Fibroblast of lung (primary cell): Measurements from ENCODE around the gene GAS2L1.

ENCODE experiments used
- EZH2 ChIP-seq: IDR thresholded peaks from 2 replicates; pipeline ENCODE4 v1.5.1; 2012; ENCODE audit warnings: low read length, control low read depth, mild to moderate bottlenecking; ENCODE audit errors: missing control alignments
- TF ChIP-seq, protein P1 (sequence below), 2 donors: IDR thresholded peaks in 1 of 2; conservative IDR thresholded peaks in 1 of 2; 1 replicate in 1 of 2; 2 replicates in 1 of 2; pipeline ENCODE4 v1.5.1; 2011 to 2012; ENCODE audit warnings: low read length in 2 of 2, control low read depth in 1 of 2, inconsistent platforms in 1 of 2, low read depth in 1 of 2, mild to moderate bottlenecking in 1 of 2

DNA sequence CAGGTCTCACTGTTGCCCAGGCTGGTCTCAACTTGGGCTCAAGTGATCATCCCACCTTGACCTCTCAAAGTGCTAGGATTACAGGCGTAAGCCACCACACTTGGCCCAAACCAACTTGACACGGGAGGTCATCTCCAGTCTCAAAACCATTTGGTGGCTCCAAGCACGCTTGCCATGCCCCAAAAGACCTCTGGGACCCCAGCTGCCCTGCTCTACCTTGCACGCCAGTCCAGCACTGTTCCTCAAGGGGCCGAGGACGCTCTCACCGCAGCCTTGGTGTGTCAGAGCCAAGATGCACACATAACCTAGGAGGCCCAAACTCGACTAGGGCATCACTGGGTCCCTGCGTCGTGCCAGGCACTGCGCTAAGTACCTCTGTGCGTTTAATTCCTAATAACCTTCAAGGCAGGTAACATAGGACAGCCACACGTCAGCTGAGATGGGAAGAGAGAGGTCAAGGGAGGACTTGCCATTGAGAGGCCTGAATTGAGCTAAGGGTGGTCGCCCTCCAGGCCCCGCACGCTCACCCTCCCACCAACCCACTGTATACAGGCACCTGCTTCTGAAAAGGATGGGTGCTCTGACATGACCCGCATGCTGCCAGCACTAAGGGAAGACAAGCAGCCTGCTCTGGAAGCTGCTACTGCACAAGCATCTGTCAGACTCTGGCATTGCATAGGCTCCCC, 4.6 kb upstream of the GAS2L1 start:
- TF ChIP-seq, protein P1, sequence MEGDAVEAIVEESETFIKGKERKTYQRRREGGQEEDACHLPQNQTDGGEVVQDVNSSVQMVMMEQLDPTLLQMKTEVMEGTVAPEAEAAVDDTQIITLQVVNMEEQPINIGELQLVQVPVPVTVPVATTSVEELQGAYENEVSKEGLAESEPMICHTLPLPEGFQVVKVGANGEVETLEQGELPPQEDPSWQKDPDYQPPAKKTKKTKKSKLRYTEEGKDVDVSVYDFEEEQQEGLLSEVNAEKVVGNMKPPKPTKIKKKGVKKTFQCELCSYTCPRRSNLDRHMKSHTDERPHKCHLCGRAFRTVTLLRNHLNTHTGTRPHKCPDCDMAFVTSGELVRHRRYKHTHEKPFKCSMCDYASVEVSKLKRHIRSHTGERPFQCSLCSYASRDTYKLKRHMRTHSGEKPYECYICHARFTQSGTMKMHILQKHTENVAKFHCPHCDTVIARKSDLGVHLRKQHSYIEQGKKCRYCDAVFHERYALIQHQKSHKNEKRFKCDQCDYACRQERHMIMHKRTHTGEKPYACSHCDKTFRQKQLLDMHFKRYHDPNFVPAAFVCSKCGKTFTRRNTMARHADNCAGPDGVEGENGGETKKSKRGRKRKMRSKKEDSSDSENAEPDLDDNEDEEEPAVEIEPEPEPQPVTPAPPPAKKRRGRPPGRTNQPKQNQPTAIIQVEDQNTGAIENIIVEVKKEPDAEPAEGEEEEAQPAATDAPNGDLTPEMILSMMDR (conservative IDR thresholded peaks at IDR 0.05 in 1 of 2, IDR thresholded peaks at IDR 0.05 in 1 of 2; ENCODE audit: low read depth in 1 of 2, low read length in 2 of 2), result no peak
- no peak for TF ChIP-seq EZH2
